GM23338 (cell line): Measurements from ENCODE around the gene RNF214. TPM values are rescaled to one million over a fixed set of nuclear protein-coding genes. Genes with fewer than 3 reads are reported as not detected.

Source experiments
- ATAC-seq: fragments of 200-7000 bp; cut with Tn5 transposase; 3 replicates; pipeline ENCODE4 v1.9.1; 2020
- DNase-seq: peaks from one replicate; pipeline ENCODE4 v3.0.0-alpha.2; 2015; ENCODE audit warnings: low spot score
- H2AFZ ChIP-seq: fragments of 200-600 bp; sonication (generic); 2 replicates; pipeline ENCODE4 v1.8.0; 2016; ENCODE audit warnings: antibody characterized with exemption, mild to moderate bottlenecking, moderate library complexity
- H3F3A ChIP-seq: fragments of 200-600 bp; sonication (generic); replicated peaks from 2 replicates; pipeline ENCODE4 v1.8.0; 2017; ENCODE audit warnings: antibody characterized with exemption, mixed run types, low read depth
- H3K27ac ChIP-seq: fragments of 200-600 bp; sonication (generic); 2 replicates; pipeline ENCODE4 v1.6.1; 2016; ENCODE audit warnings: low read depth
- H3K27me3 ChIP-seq: fragments of 200-600 bp; sonication (generic); 2 replicates; pipeline ENCODE4 v1.8.0; 2016; ENCODE audit warnings: mild to moderate bottlenecking, mixed run types, moderate library complexity; ENCODE audit not compliant: insufficient read depth
- H3K36me3 ChIP-seq: fragments of 200-600 bp; sonication (generic); 2 replicates; pipeline ENCODE4 v1.8.0; 2016; ENCODE audit warnings: mild to moderate bottlenecking; ENCODE audit not compliant: insufficient read depth
- H3K4me1 ChIP-seq: fragments of 200-600 bp; sonication (generic); 2 replicates; pipeline ENCODE4 v1.8.0; 2016; ENCODE audit warnings: mild to moderate bottlenecking, moderate library complexity; ENCODE audit not compliant: insufficient read depth
- H3K4me2 ChIP-seq: fragments of 200-600 bp; sonication (generic); 2 replicates; pipeline ENCODE4 v1.7.1; 2017; ENCODE audit warnings: mixed run types
- H3K4me3 ChIP-seq: fragments of 200-600 bp; sonication (generic); 2 replicates; pipeline ENCODE4 v1.6.1; 2016; ENCODE audit warnings: mixed run types
- H3K79me2 ChIP-seq: fragments of 200-600 bp; sonication (generic); replicated peaks from 2 replicates; pipeline ENCODE4 v1.8.0; 2017; ENCODE audit warnings: mild to moderate bottlenecking; ENCODE audit not compliant: insufficient read depth
- H3K9me2 ChIP-seq: fragments of 200-600 bp; sonication (generic); 2 replicates; pipeline ENCODE4 v1.8.0; 2017; ENCODE audit not compliant: insufficient read depth
- H4K20me1 ChIP-seq: fragments of 200-600 bp; sonication (generic); replicated peaks from 2 replicates; pipeline ENCODE4 v1.8.0; 2017; ENCODE audit warnings: mild to moderate bottlenecking; ENCODE audit not compliant: insufficient read depth
- H3K27ac Mint-ChIP-seq: 2 replicates; pipeline ENCODE4 v1.8.0; 2020; ENCODE audit warnings: inconsistent platforms, mild to moderate bottlenecking, moderate library complexity, mixed read lengths
- H3K27me3 Mint-ChIP-seq: 3 replicates; pipeline ENCODE4 v1.8.0; 2022; ENCODE audit warnings: low read depth, mild to moderate bottlenecking, moderate library complexity, mixed read lengths, inconsistent platforms; ENCODE audit not compliant: insufficient read depth, poor library complexity
- H3K36me3 Mint-ChIP-seq: 3 replicates; pipeline ENCODE4 v1.8.0; 2021; ENCODE audit warnings: low read depth, mild to moderate bottlenecking, inconsistent platforms, moderate library complexity, mixed read lengths
- H3K4me1 Mint-ChIP-seq: 3 replicates; pipeline ENCODE4 v1.8.0; 2020; ENCODE audit warnings: mild to moderate bottlenecking, inconsistent platforms, mixed read lengths
- H3K4me3 Mint-ChIP-seq: 3 replicates; pipeline ENCODE4 v1.8.0; 2021; ENCODE audit warnings: moderate library complexity, mild to moderate bottlenecking, inconsistent platforms, mixed read lengths
- H3K9me3 Mint-ChIP-seq: 3 replicates; pipeline ENCODE4 v1.8.0; 2020; ENCODE audit warnings: moderate library complexity, mild to moderate bottlenecking, inconsistent platforms, mixed read lengths
- CREB1 ChIP-seq: fragments of 250-450 bp; sonication (Bioruptor Pico); IDR thresholded peaks from 2 replicates; pipeline ENCODE4 v1.5.0; 2020; ENCODE audit warnings: low read depth, mild to moderate bottlenecking, moderate library complexity
- EZH2 ChIP-seq: fragments of 200-600 bp; sonication (generic); IDR thresholded peaks from one replicate; pipeline ENCODE4 v1.8.0; 2017; ENCODE audit warnings: antibody characterized with exemption, mild to moderate bottlenecking, low read depth; ENCODE audit not compliant: unreplicated experiment
- EZH2phosphoT487 ChIP-seq: fragments of 200-600 bp; sonication (generic); IDR thresholded peaks from one replicate; pipeline ENCODE4 v1.8.1; 2018; ENCODE audit warnings: antibody characterized with exemption; ENCODE audit not compliant: unreplicated experiment
- JUNB ChIP-seq: IDR thresholded peaks from one replicate; pipeline ENCODE4 v1.6.1; 2016; ENCODE audit warnings: antibody characterized with exemption; ENCODE audit not compliant: unreplicated experiment
- NANOG ChIP-seq: IDR thresholded peaks from 2 replicates; pipeline ENCODE4 v1.6.1; 2016; ENCODE audit warnings: antibody characterized with exemption, borderline replicate concordance
- POLR2AphosphoS5 ChIP-seq: IDR thresholded peaks from 2 replicates; pipeline ENCODE4 v1.6.1; 2016; ENCODE audit warnings: antibody characterized with exemption, low read depth
- STAT1 ChIP-seq: IDR thresholded peaks from one replicate; pipeline ENCODE4 v1.6.1; 2016; ENCODE audit warnings: antibody characterized with exemption; ENCODE audit not compliant: unreplicated experiment
- ZNF114 ChIP-seq: fragments of 250-450 bp; sonication (Bioruptor Pico); IDR thresholded peaks from 2 replicates; pipeline ENCODE4 v1.5.0; 2020; ENCODE audit warnings: mild to moderate bottlenecking, moderate library complexity
- ZNF331 ChIP-seq: fragments of 250-450 bp; sonication (Bioruptor Pico); IDR thresholded peaks from 2 replicates; pipeline ENCODE4 v1.5.0; 2020; ENCODE audit warnings: low read depth, mild to moderate bottlenecking, moderate library complexity
- polyA plus RNA-seq: library from polyadenylated mRNA; unstranded; fragments of >200 nt; fragmentation: Nextera tagmentation; extraction: Ambion mirVana; gene quantifications from 2 replicates; pipeline ENCODE4 v1.2.1, GENCODE V29; 2016
- total RNA-seq: library from RNA; depleted of rRNA; stranded (reverse); fragments of >200 nt; shearing (Covaris generic); gene quantifications from 2 replicates; pipeline ENCODE4 v1.2.3, GENCODE V29; 2014
- TF ChIP-seq, protein P1 (sequence below): fragments of 250-450 bp; sonication (Bioruptor Pico); IDR thresholded peaks from 2 replicates; pipeline ENCODE4 v1.5.0; 2020; ENCODE audit warnings: mild to moderate bottlenecking, moderate library complexity
- TF ChIP-seq, protein P2 (sequence below): IDR thresholded peaks from 2 replicates; pipeline ENCODE4 v1.6.1; 2016; ENCODE audit warnings: antibody characterized with exemption
- TF ChIP-seq, protein P3 (sequence below), 2 experiments: fragments of 200-600 bp in 1 of 2; sonication (generic) in 1 of 2; conservative IDR thresholded peaks; 2 replicates each; pipeline versions ENCODE4 v1.5.1 to v1.6.1; 2016 to 2017; ENCODE audit warnings: antibody characterized with exemption in 2 of 2, low read depth in 2 of 2, mild to moderate bottlenecking in 2 of 2, moderate library complexity in 1 of 2
- TF ChIP-seq, protein P4 (sequence below): IDR thresholded peaks from one replicate; pipeline ENCODE4 v1.6.1; 2018; ENCODE audit warnings: antibody characterized with exemption; ENCODE audit not compliant: unreplicated experiment

Gene RNF214
- total and polyA plus RNA-seq, 2 experiments from 2014 or later = 19.4 to 28.4 TPM

DNA sequence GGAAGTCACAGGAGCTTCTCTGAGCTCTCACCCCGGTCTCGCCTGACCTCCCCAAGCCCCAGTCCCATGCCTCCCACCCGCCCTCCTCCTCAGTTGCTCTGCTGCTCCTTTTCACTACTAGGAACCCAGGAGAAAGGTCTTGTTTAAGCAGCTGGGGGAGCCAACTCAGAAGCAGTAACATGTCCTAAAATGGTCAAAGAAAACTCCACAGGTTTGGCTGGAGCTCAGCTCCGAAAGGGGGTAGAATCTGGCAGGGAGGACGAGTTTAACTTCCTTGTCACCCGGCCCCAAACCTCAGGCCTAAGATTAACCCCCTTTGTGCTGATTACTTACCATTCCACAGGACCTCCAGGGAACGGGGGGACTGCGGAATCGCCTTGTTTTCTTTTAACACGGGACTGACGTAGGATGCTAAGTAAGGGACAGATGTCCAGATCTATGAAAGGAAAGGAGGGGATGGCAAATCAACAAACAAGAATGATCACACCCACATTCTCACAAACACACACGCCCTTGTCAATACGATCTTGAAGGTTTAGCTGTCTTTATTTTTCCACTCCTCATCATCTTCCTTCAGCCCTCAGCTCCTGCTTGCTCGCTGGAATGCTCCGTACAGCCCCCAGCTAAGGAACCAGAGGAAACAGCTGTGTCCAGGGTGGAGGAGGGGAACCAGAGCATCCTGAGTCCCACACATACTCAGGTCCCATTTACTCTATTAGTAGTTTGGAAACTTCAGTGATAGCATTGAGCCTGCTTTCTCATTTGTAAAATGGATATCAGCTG is 14.1 kb upstream of the RNF214 start:
- H3F3A ChIP-seq = no peaks in the 10 kb centered on the region
- TF ChIP-seq ZNF114 (CRISPR knock-in tag) (no peak), STAT1 (no peak), NANOG (no peak), CREB1 (no peak), EZH2phosphoT487 (no peak), ZNF331 (no peak), JUNB (no peak), EZH2 (no peak), POLR2AphosphoS5 (no peak)
- TF ChIP-seq, protein P1, sequence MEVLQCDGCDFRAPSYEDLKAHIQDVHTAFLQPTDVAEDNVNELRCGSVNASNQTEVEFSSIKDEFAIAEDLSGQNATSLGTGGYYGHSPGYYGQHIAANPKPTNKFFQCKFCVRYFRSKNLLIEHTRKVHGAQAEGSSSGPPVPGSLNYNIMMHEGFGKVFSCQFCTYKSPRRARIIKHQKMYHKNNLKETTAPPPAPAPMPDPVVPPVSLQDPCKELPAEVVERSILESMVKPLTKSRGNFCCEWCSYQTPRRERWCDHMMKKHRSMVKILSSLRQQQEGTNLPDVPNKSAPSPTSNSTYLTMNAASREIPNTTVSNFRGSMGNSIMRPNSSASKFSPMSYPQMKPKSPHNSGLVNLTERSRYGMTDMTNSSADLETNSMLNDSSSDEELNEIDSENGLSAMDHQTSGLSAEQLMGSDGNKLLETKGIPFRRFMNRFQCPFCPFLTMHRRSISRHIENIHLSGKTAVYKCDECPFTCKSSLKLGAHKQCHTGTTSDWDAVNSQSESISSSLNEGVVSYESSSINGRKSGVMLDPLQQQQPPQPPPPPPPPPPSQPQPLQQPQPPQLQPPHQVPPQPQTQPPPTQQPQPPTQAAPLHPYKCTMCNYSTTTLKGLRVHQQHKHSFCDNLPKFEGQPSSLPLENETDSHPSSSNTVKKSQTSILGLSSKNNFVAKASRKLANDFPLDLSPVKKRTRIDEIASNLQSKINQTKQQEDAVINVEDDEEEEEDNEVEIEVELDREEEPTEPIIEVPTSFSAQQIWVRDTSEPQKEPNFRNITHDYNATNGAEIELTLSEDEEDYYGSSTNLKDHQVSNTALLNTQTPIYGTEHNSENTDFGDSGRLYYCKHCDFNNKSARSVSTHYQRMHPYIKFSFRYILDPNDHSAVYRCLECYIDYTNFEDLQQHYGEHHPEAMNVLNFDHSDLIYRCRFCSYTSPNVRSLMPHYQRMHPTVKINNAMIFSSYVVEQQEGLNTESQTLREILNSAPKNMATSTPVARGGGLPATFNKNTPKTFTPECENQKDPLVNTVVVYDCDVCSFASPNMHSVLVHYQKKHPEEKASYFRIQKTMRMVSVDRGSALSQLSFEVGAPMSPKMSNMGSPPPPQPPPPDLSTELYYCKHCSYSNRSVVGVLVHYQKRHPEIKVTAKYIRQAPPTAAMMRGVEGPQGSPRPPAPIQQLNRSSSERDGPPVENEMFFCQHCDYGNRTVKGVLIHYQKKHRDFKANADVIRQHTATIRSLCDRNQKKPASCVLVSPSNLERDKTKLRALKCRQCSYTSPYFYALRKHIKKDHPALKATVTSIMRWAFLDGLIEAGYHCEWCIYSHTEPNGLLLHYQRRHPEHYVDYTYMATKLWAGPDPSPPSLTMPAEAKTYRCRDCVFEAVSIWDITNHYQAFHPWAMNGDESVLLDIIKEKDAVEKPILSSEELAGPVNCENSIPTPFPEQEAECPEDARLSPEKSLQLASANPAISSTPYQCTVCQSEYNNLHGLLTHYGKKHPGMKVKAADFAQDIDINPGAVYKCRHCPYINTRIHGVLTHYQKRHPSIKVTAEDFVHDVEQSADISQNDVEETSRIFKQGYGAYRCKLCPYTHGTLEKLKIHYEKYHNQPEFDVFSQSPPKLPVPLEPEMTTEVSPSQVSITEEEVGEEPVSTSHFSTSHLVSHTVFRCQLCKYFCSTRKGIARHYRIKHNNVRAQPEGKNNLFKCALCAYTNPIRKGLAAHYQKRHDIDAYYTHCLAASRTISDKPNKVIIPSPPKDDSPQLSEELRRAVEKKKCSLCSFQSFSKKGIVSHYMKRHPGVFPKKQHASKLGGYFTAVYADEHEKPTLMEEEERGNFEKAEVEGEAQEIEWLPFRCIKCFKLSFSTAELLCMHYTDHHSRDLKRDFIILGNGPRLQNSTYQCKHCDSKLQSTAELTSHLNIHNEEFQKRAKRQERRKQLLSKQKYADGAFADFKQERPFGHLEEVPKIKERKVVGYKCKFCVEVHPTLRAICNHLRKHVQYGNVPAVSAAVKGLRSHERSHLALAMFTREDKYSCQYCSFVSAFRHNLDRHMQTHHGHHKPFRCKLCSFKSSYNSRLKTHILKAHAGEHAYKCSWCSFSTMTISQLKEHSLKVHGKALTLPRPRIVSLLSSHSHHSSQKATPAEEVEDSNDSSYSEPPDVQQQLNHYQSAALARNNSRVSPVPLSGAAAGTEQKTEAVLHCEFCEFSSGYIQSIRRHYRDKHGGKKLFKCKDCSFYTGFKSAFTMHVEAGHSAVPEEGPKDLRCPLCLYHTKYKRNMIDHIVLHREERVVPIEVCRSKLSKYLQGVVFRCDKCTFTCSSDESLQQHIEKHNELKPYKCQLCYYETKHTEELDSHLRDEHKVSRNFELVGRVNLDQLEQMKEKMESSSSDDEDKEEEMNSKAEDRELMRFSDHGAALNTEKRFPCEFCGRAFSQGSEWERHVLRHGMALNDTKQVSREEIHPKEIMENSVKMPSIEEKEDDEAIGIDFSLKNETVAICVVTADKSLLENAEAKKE (CRISPR knock-in tag) = no peak
- TF ChIP-seq, protein P2, sequence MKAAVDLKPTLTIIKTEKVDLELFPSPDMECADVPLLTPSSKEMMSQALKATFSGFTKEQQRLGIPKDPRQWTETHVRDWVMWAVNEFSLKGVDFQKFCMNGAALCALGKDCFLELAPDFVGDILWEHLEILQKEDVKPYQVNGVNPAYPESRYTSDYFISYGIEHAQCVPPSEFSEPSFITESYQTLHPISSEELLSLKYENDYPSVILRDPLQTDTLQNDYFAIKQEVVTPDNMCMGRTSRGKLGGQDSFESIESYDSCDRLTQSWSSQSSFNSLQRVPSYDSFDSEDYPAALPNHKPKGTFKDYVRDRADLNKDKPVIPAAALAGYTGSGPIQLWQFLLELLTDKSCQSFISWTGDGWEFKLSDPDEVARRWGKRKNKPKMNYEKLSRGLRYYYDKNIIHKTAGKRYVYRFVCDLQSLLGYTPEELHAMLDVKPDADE = no peak
- TF ChIP-seq, protein P3, sequence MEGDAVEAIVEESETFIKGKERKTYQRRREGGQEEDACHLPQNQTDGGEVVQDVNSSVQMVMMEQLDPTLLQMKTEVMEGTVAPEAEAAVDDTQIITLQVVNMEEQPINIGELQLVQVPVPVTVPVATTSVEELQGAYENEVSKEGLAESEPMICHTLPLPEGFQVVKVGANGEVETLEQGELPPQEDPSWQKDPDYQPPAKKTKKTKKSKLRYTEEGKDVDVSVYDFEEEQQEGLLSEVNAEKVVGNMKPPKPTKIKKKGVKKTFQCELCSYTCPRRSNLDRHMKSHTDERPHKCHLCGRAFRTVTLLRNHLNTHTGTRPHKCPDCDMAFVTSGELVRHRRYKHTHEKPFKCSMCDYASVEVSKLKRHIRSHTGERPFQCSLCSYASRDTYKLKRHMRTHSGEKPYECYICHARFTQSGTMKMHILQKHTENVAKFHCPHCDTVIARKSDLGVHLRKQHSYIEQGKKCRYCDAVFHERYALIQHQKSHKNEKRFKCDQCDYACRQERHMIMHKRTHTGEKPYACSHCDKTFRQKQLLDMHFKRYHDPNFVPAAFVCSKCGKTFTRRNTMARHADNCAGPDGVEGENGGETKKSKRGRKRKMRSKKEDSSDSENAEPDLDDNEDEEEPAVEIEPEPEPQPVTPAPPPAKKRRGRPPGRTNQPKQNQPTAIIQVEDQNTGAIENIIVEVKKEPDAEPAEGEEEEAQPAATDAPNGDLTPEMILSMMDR (conservative IDR thresholded peaks at IDR 0.05; ENCODE audit: low read depth in 2 of 2) = no peak
- TF ChIP-seq, protein P4, sequence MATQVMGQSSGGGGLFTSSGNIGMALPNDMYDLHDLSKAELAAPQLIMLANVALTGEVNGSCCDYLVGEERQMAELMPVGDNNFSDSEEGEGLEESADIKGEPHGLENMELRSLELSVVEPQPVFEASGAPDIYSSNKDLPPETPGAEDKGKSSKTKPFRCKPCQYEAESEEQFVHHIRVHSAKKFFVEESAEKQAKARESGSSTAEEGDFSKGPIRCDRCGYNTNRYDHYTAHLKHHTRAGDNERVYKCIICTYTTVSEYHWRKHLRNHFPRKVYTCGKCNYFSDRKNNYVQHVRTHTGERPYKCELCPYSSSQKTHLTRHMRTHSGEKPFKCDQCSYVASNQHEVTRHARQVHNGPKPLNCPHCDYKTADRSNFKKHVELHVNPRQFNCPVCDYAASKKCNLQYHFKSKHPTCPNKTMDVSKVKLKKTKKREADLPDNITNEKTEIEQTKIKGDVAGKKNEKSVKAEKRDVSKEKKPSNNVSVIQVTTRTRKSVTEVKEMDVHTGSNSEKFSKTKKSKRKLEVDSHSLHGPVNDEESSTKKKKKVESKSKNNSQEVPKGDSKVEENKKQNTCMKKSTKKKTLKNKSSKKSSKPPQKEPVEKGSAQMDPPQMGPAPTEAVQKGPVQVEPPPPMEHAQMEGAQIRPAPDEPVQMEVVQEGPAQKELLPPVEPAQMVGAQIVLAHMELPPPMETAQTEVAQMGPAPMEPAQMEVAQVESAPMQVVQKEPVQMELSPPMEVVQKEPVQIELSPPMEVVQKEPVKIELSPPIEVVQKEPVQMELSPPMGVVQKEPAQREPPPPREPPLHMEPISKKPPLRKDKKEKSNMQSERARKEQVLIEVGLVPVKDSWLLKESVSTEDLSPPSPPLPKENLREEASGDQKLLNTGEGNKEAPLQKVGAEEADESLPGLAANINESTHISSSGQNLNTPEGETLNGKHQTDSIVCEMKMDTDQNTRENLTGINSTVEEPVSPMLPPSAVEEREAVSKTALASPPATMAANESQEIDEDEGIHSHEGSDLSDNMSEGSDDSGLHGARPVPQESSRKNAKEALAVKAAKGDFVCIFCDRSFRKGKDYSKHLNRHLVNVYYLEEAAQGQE = no peak
- no peak overlapping the region for H3K27ac Mint-ChIP-seq
- H2AFZ ChIP-seq = no peak overlapping the region
- H3K4me3 ChIP-seq = no peak overlapping the region
- no peak overlapping the region for H3K4me3 Mint-ChIP-seq
- no peaks in the 10 kb centered on the region for H3K4me1 ChIP-seq
- H3K9me2 ChIP-seq = no peaks in the 10 kb centered on the region
- peaks cover 8% of the 10 kb centered on the region for H3K4me1 Mint-ChIP-seq
- H4K20me1 ChIP-seq = peaks cover 8% of the 10 kb centered on the region
- H3K4me2 ChIP-seq = no peak overlapping the region
- H3K36me3 Mint-ChIP-seq = peaks cover 32% of the 10 kb centered on the region
- no peaks in the 10 kb centered on the region for H3K9me3 Mint-ChIP-seq
- no peak for DNase-seq
- H3K27ac ChIP-seq = no peak overlapping the region
- no peaks in the 10 kb centered on the region for H3K79me2 ChIP-seq
- 0 out of 2 replicates have a peak, but pooled peaks cover 6% of the 10 kb centered on the region for H3K36me3 ChIP-seq
- no peaks in the 10 kb centered on the region for H3K27me3 ChIP-seq
- H3K27me3 Mint-ChIP-seq = peaks cover 7% of the 10 kb centered on the region
- no peak for ATAC-seq
